Skeletal muscle cell (primary cell): ENCODE measurements around the gene THOC6.
"Not testable (repeated sequence)": the region's sequence is repeated elsewhere in the genome, so short reads cannot be mapped to it uniquely, and the experiment has no call there.

Experiments
- DNase-seq: peaks from one replicate; pipeline ENCODE4 v3.0.0-alpha.2; 2010; ENCODE audit warnings: low read depth
- H3K4me3 ChIP-seq: 2 replicates; pipeline ENCODE4 v1.5.1; 2011; ENCODE audit warnings: low read depth, mild to moderate bottlenecking, control low read depth, low read length, moderate library complexity

Gene THOC6

DNA sequence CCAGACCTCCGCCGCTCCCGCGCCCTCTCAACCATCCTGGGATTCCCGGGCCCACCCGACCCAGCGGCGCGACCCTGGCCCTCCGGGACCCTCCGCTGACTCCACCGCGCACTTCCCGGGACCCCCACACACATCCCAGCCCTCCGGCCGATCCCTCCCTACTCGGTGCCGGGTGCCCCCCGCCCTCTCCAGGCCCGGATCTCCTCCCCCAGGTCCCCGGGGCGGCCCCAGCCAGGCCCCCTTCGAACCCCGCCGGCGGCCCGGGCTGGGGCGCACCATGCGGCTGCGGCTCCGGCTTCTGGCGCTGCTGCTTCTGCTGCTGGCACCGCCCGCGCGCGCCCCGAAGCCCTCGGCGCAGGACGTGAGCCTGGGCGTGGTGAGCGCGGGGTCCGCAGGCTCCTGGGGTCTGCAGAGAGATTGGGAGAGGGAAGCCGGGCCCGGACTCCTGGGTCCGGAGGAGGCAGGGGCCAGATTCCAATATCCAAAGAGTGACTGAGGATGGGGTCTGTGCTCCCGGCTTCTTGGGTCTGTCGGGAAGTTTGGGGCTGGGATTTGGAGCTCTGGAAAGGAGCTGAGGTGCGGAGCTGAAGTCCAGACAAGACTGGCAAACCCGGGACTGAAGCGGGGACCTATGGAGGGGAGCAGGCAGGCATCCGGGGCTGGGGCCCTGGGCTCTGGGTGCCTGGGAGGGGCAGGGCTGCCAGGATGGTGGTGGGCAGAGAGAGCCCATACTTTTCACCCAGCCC lies 23.0 kb downstream of the THOC6 start:
- peak overlapping the region; percentile 54 for H3K4me3 ChIP-seq

DNA sequence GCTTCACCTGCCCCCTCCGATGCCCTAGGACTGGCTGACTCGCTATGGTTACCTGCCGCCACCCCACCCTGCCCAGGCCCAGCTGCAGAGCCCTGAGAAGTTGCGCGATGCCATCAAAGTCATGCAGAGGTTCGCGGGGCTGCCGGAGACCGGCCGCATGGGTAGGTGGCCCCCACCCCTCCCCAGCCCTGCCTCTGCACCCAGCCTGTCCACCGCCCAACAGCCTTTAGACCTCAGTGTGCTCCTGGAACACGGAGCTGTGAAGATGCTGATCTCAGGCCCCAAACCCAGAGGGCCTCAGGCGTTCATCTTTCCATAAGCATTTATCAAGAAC lies 23.5 kb downstream of the THOC6 start:
- DNase-seq: no peak
- no peak overlapping the region for H3K4me3 ChIP-seq

More for the DNA sequence above, 23.0 kb downstream of the THOC6 start:
- DNase-seq: no peak

DNA sequence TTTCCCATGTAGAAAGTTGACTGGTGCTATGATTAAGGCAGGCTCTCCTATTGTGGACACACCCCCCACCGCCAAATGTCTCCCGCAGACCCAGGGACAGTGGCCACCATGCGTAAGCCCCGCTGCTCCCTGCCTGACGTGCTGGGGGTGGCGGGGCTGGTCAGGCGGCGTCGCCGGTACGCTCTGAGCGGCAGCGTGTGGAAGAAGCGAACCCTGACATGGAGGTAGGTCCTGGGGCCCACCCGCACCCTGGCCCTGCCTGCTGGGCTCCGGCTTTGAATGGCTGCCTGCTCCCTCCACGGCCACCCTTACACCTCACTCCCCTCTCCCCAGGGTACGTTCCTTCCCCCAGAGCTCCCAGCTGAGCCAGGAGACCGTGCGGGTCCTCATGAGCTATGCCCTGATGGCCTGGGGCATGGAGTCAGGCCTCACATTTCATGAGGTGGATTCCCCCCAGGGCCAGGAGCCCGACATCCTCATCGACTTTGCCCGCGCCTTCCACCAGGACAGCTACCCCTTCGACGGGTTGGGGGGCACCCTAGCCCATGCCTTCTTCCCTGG lies 26.2 kb downstream of the THOC6 start:
- DNase-seq: no peak
- H3K4me3 ChIP-seq: no peak overlapping the region

DNA sequence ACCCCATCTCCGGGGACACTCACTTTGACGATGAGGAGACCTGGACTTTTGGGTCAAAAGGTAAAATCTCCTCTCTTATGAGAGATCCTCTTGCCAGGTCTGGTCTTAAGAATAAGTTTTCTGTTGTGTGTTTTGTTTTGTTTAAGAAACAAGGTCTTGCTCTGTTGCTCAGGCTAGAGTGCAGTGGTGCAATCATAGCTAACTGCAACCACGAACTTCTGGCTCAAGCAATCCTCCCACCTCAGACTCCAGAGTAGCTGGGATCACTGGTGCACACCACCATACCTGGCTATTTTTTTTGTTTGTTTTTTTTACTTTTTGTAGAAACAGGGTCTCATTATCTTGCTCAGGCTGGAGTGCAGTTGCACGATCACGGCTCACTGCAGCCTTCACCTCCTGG lies 26.7 kb downstream of the THOC6 start:
- H3K4me3 ChIP-seq: no peak overlapping the region
- DNase-seq: no peak

DNA sequence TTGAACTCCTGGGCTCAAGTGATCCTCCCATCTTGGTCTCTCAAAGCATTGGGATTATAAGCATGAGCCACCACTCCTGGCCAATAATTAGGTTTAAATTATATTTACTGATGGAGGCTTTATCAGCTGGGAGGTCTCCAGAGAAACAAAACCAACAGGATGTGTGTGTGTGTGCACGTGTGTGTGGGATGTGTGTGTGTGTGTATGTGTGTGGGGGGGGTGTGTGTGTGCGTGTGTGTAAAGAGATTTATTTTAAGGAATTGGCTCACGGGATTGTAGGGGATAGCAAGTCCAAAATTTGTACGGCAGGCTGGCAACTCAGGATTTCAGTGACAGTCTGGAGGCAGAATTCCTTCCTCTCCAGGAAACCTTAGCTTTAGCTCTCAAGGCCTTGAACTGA lies 27.2 kb downstream of the THOC6 start:
- H3K4me3 ChIP-seq: no peak overlapping the region
- no peak for DNase-seq

DNA sequence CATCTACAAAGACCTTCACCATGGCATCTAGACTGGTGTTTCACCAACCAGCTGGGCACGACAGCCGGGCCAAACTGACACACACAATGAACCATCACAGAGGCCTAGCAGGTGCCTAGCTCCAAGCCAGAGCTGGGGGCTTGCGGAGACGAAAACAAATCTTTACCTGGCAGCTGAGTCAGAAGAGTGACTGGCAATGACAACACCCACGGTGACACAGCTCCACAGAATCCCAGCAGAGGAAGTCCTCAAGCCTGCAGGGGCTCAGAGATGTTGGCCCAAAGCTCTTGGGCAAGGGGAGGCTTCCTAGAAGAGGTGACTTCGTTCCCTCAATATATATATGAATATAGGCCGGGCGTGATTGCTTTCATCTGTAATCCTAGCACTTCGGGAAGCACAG lies 27.7 kb downstream of the THOC6 start:
- DNase-seq: no peak
- no peak overlapping the region for H3K4me3 ChIP-seq

DNA sequence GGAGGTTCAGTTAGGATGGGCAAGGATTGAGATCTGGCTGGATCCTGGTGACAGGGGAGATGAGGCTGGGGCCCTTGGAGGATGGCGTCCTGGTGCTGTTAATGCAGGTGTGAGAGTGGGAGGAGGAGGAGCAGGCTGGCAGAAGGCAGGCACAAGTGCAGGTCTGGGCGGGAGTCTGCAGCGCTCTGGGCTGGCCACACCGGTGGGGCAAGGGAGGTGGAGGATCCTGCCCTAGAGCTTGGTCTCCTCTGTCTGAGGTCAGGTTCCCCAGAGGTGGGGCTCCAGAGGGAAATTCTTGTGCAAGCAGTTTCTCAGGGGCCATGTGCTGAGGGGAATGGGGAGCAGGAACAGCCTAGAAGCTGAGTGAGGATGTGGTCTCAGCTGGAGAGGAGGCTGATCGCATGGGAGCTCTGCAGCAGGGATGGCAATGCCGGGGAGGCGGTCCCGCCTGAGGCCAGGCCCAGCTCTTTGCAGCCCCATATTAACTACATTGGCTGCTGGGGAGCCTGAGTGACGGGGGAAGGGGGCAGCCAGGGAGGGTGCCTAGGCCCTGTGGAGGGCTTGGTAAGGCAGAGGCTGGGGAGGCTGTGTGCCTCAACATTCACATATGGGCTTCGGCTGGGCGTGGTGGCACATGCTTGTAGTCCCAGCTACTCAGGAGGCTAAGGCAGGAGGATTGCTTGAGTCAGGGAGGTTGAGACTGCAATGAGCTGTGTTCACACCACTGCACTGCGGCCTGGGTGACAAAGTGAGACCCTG lies 28.9 kb downstream of the THOC6 start:
- not testable (repeated sequence) for DNase-seq, H3K4me3 ChIP-seq

DNA sequence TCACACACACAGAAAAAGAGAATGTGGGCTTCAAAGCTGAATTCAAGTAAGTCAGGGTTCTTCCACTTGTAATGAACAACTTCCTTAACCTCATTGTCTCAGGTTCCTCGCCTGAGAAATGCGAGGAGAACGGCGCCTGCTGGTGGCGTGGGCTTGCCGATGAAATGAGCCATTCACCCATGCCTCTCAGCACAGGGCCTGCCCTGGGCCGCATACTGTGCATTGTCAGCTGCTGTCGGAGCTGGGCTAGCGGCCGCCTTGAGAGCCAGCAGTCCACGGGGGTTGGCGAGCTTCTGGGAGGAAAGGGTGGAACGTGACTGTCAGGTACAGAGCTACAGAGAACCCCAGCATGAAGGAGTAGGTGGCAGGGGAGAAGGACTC lies 29.5 kb downstream of the THOC6 start:
- not testable (repeated sequence) for DNase-seq, H3K4me3 ChIP-seq

DNA sequence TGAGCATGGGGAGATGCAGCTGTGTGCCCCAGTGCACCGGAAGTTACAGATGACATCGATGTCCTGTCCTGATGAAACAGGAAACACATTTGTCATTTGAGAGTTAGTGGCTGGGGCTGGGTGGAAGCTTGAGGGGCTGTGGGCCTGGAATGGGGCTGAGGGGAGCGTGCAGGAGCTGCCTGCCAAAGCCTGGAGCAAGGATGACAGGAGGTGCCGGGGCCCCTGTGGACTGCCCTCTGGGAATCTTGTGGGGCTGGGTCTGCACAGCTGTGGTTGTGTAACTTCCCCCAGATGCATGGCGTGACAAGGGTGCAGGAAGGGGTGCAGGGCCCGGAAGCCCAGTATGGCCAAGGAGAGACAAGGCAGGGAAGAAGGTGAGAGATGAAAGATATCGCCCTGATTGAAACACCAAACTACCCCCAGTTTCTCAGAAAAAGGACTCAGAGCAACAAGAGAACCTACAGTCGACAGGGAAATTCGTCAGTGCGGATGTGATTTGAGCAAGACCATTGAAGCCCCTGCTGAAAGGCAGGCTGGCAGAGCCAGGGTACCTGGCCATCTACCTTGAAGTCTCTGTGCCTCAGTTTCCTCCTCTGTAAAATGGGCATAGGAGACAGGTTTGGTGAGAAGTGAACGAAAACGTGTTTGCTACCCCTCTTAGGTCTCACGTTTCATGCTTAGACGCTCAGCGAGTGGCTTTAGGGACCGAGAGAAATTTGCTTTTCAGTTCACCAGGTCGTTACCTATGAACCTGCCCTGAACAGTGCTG lies 31.3 kb downstream of the THOC6 start:
- no peak for DNase-seq
- no peak overlapping the region for H3K4me3 ChIP-seq

DNA sequence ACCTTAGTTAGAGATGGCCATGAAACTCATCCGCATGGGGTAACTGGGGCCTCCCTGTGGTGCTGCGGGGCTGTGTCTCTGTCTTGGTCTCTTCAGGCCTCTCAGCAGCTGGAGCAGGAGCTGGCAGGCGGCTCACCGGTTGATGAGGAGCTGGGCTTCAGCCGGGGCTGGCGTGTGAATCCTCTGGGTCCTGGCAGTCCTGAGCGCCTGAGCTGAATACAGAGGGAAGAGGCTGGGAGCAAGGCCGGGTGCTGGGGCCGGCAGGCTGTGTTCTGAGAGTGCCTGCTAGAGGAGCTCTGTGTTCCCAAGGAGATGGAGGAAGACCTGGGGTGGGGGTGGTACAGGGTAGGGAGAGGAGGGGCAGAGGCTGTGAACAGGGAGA lies 31.9 kb downstream of the THOC6 start:
- H3K4me3 ChIP-seq: not testable (repeated sequence)

DNA sequence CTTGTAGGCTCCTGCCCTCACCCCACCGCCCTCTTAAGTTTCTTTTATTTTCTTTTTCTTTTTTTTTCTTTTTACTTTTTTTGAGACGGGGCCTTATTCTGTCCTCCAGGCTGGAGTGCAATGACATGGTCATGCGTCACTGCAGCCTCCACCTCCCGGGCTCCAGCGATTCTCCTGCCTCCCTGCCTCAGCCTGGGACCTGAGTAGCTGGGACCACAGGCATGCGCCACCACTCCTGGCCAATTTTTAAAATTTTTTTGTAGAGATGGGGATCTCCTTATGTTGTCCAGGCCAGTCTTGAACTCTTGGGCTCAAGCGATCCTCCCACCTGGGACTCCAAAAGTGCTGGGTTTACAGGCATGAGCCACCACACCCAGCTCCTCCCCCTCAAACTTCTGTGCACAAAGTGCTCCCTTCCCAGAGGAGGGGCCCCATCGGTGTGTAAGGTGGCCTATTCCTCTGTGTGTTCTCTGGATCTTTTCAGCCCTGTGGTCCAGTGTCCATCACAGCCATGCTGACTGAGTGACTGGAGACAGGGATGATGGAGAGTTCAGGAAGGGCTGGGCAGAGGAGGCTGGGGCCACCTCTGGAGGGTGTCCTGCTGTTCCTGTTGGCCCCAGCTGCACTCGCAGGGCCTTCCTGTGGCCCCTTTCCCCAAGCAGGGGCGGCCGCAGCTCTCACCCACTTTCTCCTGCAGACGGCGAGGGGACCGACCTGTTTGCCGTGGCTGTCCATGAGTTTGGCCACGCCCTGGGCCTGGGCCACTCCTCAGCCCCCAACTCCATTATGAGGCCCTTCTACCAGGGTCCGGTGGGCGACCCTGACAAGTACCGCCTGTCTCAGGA lies 32.7 kb downstream of the THOC6 start:
- H3K4me3 ChIP-seq: no peak overlapping the region
- DNase-seq: no peak

More for the DNA sequence above, 31.9 kb downstream of the THOC6 start:
- not testable (repeated sequence) for DNase-seq

DNA sequence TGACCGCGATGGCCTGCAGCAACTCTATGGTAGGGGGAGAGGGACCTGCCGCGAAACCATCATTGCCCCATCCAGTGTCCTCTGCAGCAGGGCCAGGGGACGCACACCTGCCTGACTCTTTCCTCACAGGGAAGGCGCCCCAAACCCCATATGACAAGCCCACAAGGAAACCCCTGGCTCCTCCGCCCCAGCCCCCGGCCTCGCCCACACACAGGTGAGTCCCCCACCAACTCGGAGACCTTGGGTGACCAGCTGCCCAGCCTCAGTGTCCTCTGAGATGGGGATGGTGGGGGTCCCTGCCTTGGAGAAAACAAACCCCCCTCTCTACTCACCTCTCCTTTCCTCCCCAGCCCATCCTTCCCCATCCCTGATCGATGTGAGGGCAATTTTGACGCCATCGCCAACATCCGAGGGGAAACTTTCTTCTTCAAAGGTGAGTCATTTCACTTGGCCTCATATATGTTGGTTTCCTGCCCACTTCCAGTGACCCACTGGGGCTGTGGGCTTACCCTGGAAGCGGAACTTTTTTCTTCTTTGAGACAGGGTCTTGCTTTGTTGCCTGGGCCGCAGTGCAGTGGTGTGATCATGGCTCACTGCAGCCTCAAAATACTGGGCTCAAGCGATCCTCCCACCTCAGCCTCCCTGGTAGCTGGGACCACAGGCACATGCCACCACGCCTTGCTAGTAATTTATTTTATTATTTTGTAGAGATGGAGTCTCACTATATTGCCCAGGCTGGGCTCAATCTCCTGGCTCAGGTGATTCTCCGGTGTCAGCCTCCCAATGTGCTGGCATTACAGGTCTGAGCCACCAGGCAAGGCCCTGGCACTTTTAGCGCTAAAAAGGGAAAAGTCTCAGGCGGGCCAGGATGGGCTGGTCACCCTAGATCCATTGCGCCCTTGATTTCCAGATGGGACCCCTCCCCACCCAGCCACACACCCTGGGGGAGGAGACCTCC lies 33.6 kb downstream of the THOC6 start:
- no peak for DNase-seq
- H3K4me3 ChIP-seq: peak overlapping the region; percentile 86

DNA sequence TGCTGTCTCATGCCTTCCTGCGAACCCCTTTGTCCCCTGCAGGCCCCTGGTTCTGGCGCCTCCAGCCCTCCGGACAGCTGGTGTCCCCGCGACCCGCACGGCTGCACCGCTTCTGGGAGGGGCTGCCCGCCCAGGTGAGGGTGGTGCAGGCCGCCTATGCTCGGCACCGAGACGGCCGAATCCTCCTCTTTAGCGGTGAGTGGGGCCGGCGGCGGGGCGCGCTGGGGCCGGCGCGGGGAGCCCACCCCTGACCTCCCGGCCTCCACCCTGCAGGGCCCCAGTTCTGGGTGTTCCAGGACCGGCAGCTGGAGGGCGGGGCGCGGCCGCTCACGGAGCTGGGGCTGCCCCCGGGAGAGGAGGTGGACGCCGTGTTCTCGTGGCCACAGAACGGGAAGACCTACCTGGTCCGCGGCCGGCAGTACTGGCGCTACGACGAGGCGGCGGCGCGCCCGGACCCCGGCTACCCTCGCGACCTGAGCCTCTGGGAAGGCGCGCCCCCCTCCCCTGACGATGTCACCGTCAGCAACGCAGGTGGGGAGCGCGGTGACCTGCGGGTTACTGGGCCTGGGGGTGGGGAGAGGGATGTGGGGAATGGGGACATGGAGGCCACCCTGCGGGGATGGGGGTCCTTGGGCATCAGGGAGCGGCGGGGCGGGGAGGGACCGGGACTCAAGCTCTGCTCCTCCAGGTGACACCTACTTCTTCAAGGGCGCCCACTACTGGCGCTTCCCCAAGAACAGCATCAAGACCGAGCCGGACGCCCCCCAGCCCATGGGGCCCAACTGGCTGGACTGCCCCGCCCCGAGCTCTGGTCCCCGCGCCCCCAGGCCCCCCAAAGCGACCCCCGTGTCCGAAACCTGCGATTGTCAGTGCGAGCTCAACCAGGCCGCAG lies 34.5 kb downstream of the THOC6 start:
- no peak for DNase-seq
- peak overlapping the region; percentile 86 for H3K4me3 ChIP-seq

DNA sequence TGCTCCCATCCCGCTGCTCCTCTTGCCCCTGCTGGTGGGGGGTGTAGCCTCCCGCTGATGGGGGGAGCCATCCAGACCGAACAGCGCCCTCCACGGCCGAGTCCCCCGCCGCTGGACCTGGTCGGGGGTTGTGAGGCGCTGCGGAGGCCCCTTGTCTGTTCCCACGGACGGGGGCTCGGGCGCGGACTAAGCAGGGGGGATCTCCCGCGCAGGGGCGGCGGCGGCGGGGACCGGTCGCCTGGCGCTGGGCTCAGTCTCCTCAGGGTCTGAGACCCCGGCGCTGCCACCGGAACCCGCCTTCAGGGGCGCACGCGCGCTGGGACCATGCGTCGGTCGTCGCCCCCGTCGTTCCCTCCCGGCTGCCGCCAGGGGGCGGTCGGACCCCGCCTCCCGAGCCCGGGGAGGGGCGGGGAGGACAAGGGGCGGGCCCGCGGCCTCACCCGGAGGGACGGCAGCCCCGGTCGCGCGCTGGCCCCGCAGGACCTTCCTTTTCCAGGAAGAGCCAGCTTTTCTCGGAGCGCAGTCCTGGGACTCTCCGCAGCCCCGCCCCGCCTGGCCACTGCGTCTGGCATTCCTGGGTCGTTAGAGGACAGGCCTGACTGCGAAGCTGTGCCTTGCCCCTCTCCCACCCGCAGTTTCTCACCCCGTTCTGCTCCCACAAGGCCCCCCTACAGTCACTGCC lies 35.3 kb downstream of the THOC6 start:
- DNase-seq: peak; percentile 36

DNA sequence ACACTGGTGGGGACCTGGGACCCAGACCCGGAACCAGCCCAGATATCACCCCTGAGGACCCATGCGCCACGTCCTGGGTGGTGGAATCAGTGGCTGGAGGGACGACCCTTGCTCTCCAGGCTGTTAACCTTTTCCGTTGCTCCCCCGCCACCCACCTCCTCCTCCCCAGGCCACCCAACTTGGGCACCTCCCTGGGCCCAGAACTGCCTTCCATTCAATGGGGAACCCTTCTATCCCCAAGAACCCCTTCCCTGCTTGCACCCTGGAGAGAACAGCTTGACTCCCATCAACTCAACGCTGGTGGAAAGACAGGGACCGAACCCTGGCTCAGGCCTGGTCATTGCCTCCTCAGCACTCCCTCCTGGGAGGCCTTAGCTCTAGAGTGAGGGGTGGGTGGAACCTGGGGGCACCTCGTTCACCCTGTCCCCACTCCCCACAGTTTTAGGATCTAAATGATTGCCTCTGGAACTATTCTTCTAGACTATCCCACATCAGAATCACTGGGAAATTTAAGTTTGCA lies 35.9 kb downstream of the THOC6 start:
- peak overlapping the region; percentile 86 for H3K4me3 ChIP-seq

More for the DNA sequence above, 35.3 kb downstream of the THOC6 start:
- H3K4me3 ChIP-seq: peak overlapping the region; percentile 86

DNA sequence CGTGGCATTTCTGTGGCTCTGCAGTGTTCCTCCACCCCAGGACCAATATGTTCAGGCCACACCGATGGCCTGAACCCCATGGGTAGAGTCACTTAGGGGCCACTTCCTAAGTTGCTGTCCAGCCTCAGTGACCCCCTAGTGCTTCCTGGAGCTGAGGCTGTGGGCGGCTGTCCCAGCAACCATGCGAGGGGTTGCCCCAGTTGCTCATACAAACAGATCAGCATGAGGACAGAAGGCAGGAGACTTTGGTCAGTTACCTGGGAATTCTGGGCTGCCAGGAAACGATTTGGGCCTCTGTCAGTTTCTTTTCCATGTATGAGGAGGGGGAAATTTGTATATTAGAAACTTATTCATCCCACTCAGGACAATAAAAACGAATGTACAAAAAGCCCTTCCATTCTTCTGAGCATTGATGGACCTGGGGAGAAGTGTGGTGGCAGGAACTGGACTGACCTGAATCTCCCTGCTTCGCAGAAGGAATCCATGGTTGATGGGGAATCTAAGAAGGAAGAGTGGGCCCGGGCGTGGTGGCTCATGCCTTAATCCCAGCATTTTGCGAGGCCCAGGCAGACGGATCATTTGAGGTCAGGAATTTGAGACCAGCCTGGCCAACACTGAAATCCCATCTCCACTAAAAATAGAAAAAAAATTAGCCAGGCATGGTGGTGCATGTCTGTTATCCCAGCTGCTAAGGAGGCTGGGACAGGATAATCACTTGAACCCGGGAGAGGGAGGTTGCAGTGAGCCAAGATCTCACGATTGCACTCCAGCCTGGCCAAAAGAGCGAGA lies 36.7 kb downstream of the THOC6 start:
- H3K4me3 ChIP-seq: no peak overlapping the region
- DNase-seq: no peak

More for the DNA sequence above, 35.9 kb downstream of the THOC6 start:
- no peak for DNase-seq
